HepG2 (cell line): ENCODE data around the gene AMOTL1. TPM values are rescaled to one million over a fixed set of nuclear protein-coding genes. Genes with fewer than 3 reads are reported as not detected.

Experiments used
- ATAC-seq: fragments of 200-7000 bp; cut with Tn5 transposase; 3 replicates; pipeline ENCODE4 v1.9.1; 2020; ENCODE audit warnings: mild to moderate bottlenecking, moderate library complexity
- BruUV-seq: library from RNA; stranded (reverse); fragments of 400-500 nt; replicated peaks from 2 replicates; lab custom pipeline; 2021; lab: Mats Ljungman, UMichigan
- CTCF ChIA-PET: fragments of 300-600 bp; formaldehyde crosslinking; extraction: SDS; loops from one replicate; lab custom pipeline; 2021; ENCODE audit warnings: low total read pairs, inconsistent platforms, low intra/inter-chr PET ratio; lab: Yijun Ruan, JAX
- POLR2A ChIA-PET: fragments of 350-600 bp; sonication (Branson Sonifier 250); formaldehyde crosslinking; loops from one replicate; lab custom pipeline; 2020; ENCODE audit warnings: antibody characterized with exemption, inconsistent platforms; lab: Yijun Ruan, JAX
- DNase-seq: peaks from one replicate; pipeline ENCODE4 v3.0.0-alpha.2; 2015; ENCODE audit warnings: low spot score
- FAIRE-seq: peaks from 3 replicates; lab custom pipeline; 2011; peaks lifted over from hg19 to GRCh38; lab: Jason Lieb, UNC
- H2AFZ ChIP-seq: one replicate; pipeline ENCODE4 v1.6.1; 2011; ENCODE audit warnings: low read length, inconsistent platforms
- H3K27ac ChIP-seq: fragments of 300-600 bp; 3 replicates; pipeline ENCODE4 v1.8.0; 2011; ENCODE audit warnings: mixed run types, mild to moderate bottlenecking, mixed read lengths, low read length, inconsistent platforms; ENCODE audit not compliant: insufficient read depth; ENCODE audit errors: extremely low read length
- H3K27me3 ChIP-seq, 2 experiments: fragments of 200-600 bp in 1 of 2; 2 replicates in 1 of 2; 3 replicates in 1 of 2; pipeline versions ENCODE4 v1.6.0 to v1.8.0; 2011; ENCODE audit warnings: low read length in 2 of 2, mild to moderate bottlenecking in 2 of 2, moderate library complexity in 2 of 2, inconsistent platforms in 1 of 2; ENCODE audit not compliant: insufficient read depth in 2 of 2, control insufficient read depth in 1 of 2
- H3K36me3 ChIP-seq, 2 experiments: fragments of 200-600 bp in 1 of 2; replicated peaks in 1 of 2; 2 replicates in 1 of 2; 3 replicates in 1 of 2; pipeline versions ENCODE4 v1.5.1 to v1.8.0; 2011; ENCODE audit warnings: low read length in 2 of 2, inconsistent platforms in 1 of 2; ENCODE audit not compliant: insufficient read depth in 2 of 2, control insufficient read depth in 1 of 2
- H3K4me1 ChIP-seq: 2 replicates; pipeline ENCODE4 v1.5.1; 2012; ENCODE audit warnings: low read length, inconsistent platforms; ENCODE audit not compliant: insufficient read depth
- H3K4me2 ChIP-seq: 2 replicates; pipeline ENCODE4 v1.6.0; 2011; ENCODE audit warnings: low read depth, low read length, inconsistent platforms
- H3K4me3 ChIP-seq, 3 experiments: fragments of 200-600 bp in 1 of 3; sonication (generic), shearing (Covaris generic) in 1 of 3; replicated peaks in 1 of 3; 2 replicates each; pipeline ENCODE4 v1.5.1; 2011 to 2016; ENCODE audit warnings: low read length in 3 of 3, inconsistent platforms in 2 of 3, low read depth in 2 of 3, mild to moderate bottlenecking in 2 of 3, control low read depth in 1 of 3, mixed read lengths in 1 of 3; ENCODE audit not compliant: insufficient read depth in 1 of 3
- H3K79me2 ChIP-seq: one replicate; pipeline ENCODE4 v1.6.1; 2011; ENCODE audit warnings: low read length, inconsistent platforms; ENCODE audit not compliant: insufficient read depth
- H3K9ac ChIP-seq: 2 replicates; pipeline ENCODE4 v1.6.0; 2011; ENCODE audit warnings: mild to moderate bottlenecking, low read depth, low read length, inconsistent platforms; ENCODE audit not compliant: insufficient read depth
- H3K9me3 ChIP-seq: 2 replicates; pipeline ENCODE4 v1.5.1; 2012; ENCODE audit warnings: mild to moderate bottlenecking, low read length
- H4K20me1 ChIP-seq: 2 replicates; pipeline ENCODE4 v1.6.0; 2011; ENCODE audit warnings: inconsistent platforms, mild to moderate bottlenecking, low read length, moderate library complexity; ENCODE audit not compliant: insufficient read depth
- CEBPB ChIP-seq: IDR thresholded peaks from 2 replicates; pipeline ENCODE4 v1.6.1; 2011; ENCODE audit warnings: low read depth, low read length, improper control_type of control experiment, borderline replicate concordance
- ZBTB21 ChIP-seq: sonication (generic); formaldehyde crosslinking; IDR thresholded peaks from 2 replicates; pipeline ENCODE4 v1.4.0; 2020; ENCODE audit warnings: missing genetic modification reagents
- ZNF276 ChIP-seq: sonication (generic); formaldehyde crosslinking; IDR thresholded peaks from 2 replicates; pipeline ENCODE4 v1.4.0; 2020; ENCODE audit warnings: mild to moderate bottlenecking, low read depth, missing genetic modification reagents
- ZSCAN12 ChIP-seq: sonication (generic); formaldehyde crosslinking; IDR thresholded peaks from 2 replicates; pipeline ENCODE4 v1.9.0; 2021; ENCODE audit warnings: mild to moderate bottlenecking, missing genetic modification reagents
- WGBS: methylation state at CpG from one replicate; pipeline ENCODE4 v1.1.6; 2017; ENCODE audit warnings: low lambda C conversion rate; 5-methylcytosine and 5-hydroxymethylcytosine counted together
- in situ Hi-C: cut with HindIII; loops from 2 replicates; pipeline ENCODE4 v1.10.0; 2017; ENCODE audit warnings: low pct_unique_long_range_greater_than_20kb; ENCODE audit not compliant: extremely low pct_ligation_motif_present
- intact Hi-C: fragments of 100-400 bp; cut with micrococcal nuclease; formaldehyde crosslinking; loops from one replicate; pipeline ENCODE4 v1.10.0; 2022; ENCODE audit not compliant: unreplicated experiment
- polyA plus RNA-seq, 8 experiments: library from polyadenylated mRNA; depleted of rRNA in 3 of 8; stranded (reverse) in 7 of 8; unstranded in 1 of 8; fragments of >200 nt; fragmentation: Illumina TruSeq in 4 of 8; extraction: Trizol in 4 of 8; gene quantifications; 2 replicates each; pipeline versions ENCODE4 v1.2.1 to v1.2.3, GENCODE V29; 2011 to 2016; ENCODE audit warnings: low read depth in 4 of 8, missing spikeins in 1 of 8, mixed read lengths in 1 of 8; ENCODE audit not compliant: insufficient read depth in 1 of 8
- total RNA-seq, 5 experiments: library from RNA; depleted of rRNA; stranded (reverse); fragments of >200 nt; fragmentation: Illumina TruSeq; extraction: Trizol; gene quantifications; 2 replicates each; pipeline ENCODE4 v1.2.3, GENCODE V29; 2016; ENCODE audit warnings: low read depth in 1 of 5
- TF ChIP-seq, protein P1 (sequence below): sonication (generic); formaldehyde crosslinking; IDR thresholded peaks from 2 replicates; pipeline ENCODE4 v1.8.1; 2023; ENCODE audit warnings: mild to moderate bottlenecking, missing genetic modification reagents

The AMOTL1 gene
- total and polyA plus RNA-seq, 2 of the 13 experiments (the other 11 are each of a cell fraction or from before 2014, with no cell fraction given), result 0.01 to 0.20 TPM

DNA sequence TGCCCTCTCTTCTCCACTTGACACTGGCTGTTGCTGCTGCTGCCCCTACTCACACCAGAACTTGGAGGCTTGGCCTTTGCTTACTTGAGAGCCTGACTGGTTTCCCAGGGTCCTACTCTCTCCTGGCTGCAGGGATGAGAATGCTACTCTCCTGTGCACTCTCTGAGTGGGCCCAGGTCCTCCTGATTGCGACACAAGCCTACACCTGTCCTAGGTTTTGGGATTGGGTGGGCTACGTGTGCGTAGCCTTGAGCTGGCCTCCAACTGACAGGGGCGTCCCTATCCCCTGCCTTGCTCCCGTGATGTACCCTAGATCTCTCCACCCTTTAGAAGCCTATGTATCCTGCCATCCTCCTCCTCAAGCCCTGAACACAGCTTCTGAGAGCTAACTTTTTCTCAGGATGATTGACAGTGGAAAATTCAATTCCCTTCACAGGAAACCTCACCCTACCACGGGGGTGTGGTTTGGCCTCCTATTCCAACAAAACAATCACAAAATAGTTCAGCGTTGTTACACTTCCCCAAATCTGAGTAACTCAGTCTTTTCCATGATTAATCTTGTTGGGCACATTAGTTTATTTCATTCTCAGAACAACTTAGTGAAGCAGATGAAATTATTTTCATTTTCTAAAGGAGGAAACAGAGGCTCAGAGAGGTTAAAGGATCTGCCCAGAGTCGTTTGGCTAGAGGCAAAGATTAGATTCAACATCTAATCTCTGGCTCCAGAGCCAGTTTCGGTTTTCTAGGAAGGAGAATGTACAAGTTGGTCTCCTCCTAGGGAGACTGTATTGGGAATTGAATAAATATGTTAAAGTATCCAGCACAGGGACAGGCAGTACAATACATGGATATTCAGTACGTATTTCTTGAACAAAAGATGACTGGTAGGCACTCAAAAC is 17.6 kb upstream of the AMOTL1 start:
- POLR2A ChIA-PET, result no interaction called here
- Histone ChIP-seq H3K4me1 (no peaks in the 10 kb centered on the region), H3K9ac (no peak overlapping the region), H3K79me2 (no peaks in the 10 kb centered on the region), H3K4me2 (no peak overlapping the region), H3K9me3 (no peaks in the 10 kb centered on the region), H3K4me3 (no peak overlapping the region), H3K27ac (no peak overlapping the region), H3K36me3 (no peaks in the 10 kb centered on the region), H2AFZ (no peak overlapping the region), H3K27me3 (no peaks in the 10 kb centered on the region), H4K20me1 (no peaks in the 10 kb centered on the region)
- ATAC-seq (no peak), DNase-seq (no peak), FAIRE-seq (no peak)
- TF ChIP-seq, protein P1, sequence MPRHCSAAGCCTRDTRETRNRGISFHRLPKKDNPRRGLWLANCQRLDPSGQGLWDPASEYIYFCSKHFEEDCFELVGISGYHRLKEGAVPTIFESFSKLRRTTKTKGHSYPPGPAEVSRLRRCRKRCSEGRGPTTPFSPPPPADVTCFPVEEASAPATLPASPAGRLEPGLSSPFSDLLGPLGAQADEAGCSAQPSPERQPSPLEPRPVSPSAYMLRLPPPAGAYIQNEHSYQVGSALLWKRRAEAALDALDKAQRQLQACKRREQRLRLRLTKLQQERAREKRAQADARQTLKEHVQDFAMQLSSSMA (CRISPR knock-in tag), result no peak
- TF ChIP-seq ZBTB21 (no peak), ZNF276 (CRISPR knock-in tag) (no peak), CEBPB (0 out of 2 replicates have a peak, but pooled peaks have one; percentile 19), ZSCAN12 (CRISPR knock-in tag) (no peak)
- no TSS peak for BruUV-seq
- in situ Hi-C loops, result no loop called here
- 16% methylated on average over 7 of the region's 10 CpGs for WGBS
- CTCF ChIA-PET, result no interaction called here
- intact Hi-C loops, result no loop called here
